Measurements from ENCODE around the gene MYO16. TPM values are rescaled to one million over a fixed set of nuclear protein-coding genes. Genes with fewer than 3 reads are reported as not detected.

The MYO16 gene
- total RNA-seq, 1 experiment from 2014 or later = 0.36 TPM

DNA sequence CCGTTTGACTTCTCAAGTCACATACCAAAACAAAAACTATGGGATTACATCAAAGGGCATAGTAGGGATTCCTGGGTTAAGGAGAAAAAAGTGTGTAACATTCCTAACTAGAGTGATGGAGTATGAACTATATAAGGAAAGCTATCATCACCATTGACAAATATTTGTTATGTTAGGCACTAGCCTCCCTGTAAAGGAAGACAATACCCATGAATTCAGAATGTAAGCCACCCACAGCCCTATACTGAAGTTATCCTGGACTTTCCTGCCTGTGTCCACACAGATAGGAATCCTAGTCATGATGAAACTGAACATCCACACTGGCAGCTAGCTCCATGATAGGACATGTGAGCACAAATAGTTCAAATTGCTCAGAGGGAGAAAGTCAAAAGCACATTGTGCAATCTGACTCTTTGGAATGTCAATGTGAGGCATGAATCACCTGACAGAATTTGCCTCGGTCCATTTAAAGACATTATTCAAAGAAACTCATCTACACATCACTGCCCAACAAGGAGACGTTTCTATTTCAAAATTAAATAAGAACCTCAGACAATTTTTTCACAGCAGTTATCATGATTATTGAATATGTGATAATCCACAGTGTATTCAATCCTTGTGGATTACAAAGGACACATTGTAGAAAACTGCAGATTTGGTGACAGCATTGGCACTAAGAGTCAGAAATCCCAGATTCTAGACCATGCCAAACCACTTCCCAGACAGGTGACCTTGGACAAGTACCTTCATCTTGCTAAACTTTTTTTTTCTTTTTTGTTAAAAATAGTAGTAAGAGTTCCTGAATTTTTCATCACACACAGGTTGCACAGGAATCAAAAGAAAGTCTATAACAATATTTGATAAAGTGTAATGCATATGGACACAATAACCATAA, 627.7 kb downstream of the MYO16 start:
- H3K27me3 ChIP-seq = no peaks in the 10 kb centered on the region
- no peaks in the 10 kb centered on the region for H3K36me3 ChIP-seq
- DNase-seq = peak; percentile 38
- H3K9me3 ChIP-seq = 0 out of 2 replicates have a peak, but pooled peaks cover 2% of the 10 kb centered on the region
- H3K4me3 ChIP-seq = no peak overlapping the region
